HUES6 (cell line): ENCODE results near the gene CFAP74.

Experiments
- H3K27ac ChIP-seq: 2 replicates; pipeline ENCODE4 v1.7.0; 2013; ENCODE audit warnings: low read depth, mild to moderate bottlenecking, low read length, inconsistent platforms
- H3K27me3 ChIP-seq: 2 replicates; pipeline ENCODE4 v1.6.1; 2013; ENCODE audit warnings: low read length; ENCODE audit not compliant: control insufficient read depth, insufficient read depth
- H3K36me3 ChIP-seq: 2 replicates; pipeline ENCODE4 v1.6.1; 2013; ENCODE audit warnings: low read length; ENCODE audit not compliant: control insufficient read depth, insufficient read depth
- H3K4me1 ChIP-seq: 2 replicates; pipeline ENCODE4 v1.6.1; 2013; ENCODE audit warnings: low read length; ENCODE audit not compliant: control insufficient read depth, insufficient read depth
- H3K4me3 ChIP-seq: 2 replicates; pipeline ENCODE4 v1.5.1; 2013; ENCODE audit warnings: low read depth, low read length
- H3K9ac ChIP-seq: one replicate; pipeline ENCODE4 v1.6.1; 2013; ENCODE audit warnings: mild to moderate bottlenecking, low read length
- H3K9me3 ChIP-seq: 2 replicates; pipeline ENCODE4 v1.6.1; 2013; ENCODE audit warnings: low read depth, low read length; ENCODE audit not compliant: control insufficient read depth, insufficient read depth

Gene CFAP74

DNA sequence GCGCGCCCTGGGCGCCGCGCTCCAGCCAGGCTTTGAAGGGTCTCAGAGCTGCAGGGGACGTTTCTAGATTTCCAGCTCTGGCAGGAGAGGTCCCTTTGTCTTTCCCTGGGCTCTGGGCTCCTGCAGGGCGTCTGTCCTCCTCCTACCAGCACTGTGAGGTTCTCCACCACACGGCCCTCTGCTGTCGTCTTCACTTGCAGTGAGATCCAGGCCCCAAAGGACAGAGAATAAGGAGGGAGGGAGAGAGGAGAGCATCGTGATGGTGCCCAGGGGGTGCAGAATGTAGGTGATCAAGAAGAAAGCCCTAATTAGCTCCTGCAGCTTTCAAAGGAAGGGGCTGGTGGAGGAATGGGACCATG, 108.5 kb downstream of the CFAP74 start:
- Histone ChIP-seq H3K4me1 (peaks cover 31% of the 10 kb centered on the region), H3K4me3 (peak overlapping the region; percentile 41; the same call in 1 of the 2 replicates), H3K9me3 (no peaks in the 10 kb centered on the region), H3K27me3 (no peaks in the 10 kb centered on the region), H3K27ac (no peak overlapping the region), H3K36me3 (no peaks in the 10 kb centered on the region), H3K9ac (peak overlapping the region; percentile 40)

DNA sequence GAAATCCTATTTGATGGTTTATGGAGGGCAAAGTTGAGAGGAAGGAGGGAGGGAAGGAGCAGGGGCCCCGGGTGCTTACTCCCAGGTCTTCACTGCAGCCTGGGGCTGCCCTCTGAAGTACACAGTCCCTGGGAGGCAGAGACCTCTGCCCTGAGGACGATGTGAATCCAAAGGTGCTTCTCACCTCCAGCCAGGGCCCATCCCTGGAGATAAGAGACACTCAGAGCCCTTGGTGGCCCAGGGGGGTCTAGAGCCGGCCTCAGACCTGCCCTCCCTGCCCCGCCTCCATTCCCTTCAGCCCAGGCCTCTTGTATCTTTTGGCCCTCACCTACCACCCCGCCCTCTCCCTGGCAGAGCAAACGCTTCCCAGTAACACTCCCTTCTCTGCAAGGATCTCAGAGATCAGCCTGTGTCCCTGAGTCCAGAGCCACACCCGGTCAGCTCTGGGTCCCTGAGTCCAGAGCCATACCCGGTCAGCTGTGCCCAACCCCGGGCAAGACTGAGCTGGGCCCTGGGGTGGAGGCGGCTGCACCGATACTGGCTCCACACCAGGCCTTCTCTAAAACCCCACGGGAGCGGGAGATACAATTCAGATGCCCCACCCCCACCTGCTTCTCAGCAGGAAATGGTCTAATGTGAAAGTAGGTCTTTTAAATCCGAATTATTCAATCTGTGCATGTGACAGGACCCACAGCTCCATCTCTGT, 109.1 kb downstream of the CFAP74 start:
- Histone ChIP-seq H3K9me3 (no peaks in the 10 kb centered on the region), H3K4me1 (peaks cover 30% of the 10 kb centered on the region), H3K9ac (peak overlapping the region; percentile 40), H3K27ac (no peak overlapping the region), H3K36me3 (no peaks in the 10 kb centered on the region), H3K27me3 (no peaks in the 10 kb centered on the region), H3K4me3 (peak overlapping the region; percentile 41; the same call in 1 of the 2 replicates)

DNA sequence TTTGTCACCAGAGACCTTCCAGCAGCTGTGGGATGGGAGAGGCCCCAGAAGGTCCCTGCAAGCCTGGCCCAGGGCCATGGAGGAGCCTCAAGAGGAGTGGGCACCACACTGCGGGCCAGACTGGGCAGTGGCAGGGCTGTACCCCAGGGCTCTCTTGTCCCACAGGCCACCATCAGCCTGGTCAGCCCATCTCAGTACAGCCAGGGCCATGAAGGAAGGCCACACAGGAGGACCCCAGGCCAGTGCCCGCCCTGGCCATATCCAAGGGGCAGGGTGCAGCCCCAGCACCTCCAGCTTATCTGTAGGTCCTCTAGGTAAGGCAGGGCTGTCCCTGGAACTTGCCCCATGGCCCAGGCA, 109.6 kb downstream of the CFAP74 start:
- Histone ChIP-seq H3K27ac (no peak overlapping the region), H3K27me3 (no peaks in the 10 kb centered on the region), H3K9ac (no peak overlapping the region), H3K4me1 (peaks cover 26% of the 10 kb centered on the region), H3K4me3 (no peak overlapping the region), H3K9me3 (no peaks in the 10 kb centered on the region), H3K36me3 (no peaks in the 10 kb centered on the region)

DNA sequence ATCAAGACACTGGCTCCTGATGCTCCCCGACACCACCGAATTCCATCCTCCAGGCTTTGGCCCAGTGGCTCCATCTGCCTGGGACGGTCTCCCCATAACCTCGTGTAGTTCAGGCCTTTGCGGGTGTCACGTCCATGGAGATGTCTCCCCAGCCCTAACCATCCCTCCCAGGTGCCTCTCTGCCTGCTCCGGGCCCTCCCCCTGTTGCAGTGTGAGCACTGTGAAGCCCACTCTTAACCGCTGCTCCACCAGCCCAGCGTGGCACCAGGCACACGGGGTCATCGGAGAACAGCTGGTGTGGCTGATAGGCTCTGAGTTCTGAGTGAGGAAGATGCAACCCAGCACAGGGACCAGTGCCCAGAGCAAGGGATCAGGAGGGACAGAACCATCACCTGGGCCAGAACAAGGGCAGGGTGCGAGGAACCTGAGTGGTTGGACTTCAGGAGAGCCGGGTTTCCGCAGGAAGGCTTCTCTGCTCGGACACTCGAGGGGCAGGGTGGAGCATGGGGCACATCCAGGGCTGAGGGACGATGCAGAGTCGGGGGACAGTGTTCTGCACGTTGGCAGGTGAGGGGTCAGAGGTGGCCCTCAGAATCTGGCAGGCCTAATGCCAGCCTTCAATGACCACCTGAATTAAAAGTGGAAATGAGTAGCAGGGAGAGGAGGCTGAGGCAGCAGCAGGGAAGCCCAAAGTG, 110.1 kb downstream of the CFAP74 start:
- H3K4me3 ChIP-seq, result no peak overlapping the region
- H3K4me1 ChIP-seq, result peaks cover 28% of the 10 kb centered on the region
- no peaks in the 10 kb centered on the region for H3K36me3 ChIP-seq
- H3K9me3 ChIP-seq, result no peaks in the 10 kb centered on the region
- no peak overlapping the region for H3K27ac ChIP-seq
- no peak overlapping the region for H3K9ac ChIP-seq
- H3K27me3 ChIP-seq, result no peaks in the 10 kb centered on the region

DNA sequence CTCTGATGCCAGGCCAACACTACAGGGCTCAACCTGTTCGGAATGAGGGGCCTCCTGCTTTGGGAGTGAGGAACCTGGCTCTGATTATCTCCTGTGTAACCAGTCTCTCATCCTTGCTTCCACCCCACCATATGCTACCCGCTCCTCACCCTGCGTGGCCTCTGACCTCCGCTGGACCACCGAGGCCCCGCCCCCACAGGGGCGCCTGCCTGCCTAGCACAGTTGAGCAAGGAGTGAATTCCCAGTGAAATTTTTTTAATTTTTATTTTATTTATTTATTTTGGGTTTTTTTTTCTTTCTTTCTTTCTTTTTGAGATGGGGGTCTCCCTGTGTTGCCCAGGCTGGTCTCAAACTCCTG, 110.8 kb downstream of the CFAP74 start:
- Histone ChIP-seq H3K9ac (no peak overlapping the region), H3K27ac (no peak overlapping the region), H3K4me3 (no peak overlapping the region), H3K36me3 (peaks cover 3% of the 10 kb centered on the region; the same call in 1 of the 2 replicates), H3K4me1 (peaks cover 28% of the 10 kb centered on the region), H3K9me3 (no peaks in the 10 kb centered on the region), H3K27me3 (no peaks in the 10 kb centered on the region)

DNA sequence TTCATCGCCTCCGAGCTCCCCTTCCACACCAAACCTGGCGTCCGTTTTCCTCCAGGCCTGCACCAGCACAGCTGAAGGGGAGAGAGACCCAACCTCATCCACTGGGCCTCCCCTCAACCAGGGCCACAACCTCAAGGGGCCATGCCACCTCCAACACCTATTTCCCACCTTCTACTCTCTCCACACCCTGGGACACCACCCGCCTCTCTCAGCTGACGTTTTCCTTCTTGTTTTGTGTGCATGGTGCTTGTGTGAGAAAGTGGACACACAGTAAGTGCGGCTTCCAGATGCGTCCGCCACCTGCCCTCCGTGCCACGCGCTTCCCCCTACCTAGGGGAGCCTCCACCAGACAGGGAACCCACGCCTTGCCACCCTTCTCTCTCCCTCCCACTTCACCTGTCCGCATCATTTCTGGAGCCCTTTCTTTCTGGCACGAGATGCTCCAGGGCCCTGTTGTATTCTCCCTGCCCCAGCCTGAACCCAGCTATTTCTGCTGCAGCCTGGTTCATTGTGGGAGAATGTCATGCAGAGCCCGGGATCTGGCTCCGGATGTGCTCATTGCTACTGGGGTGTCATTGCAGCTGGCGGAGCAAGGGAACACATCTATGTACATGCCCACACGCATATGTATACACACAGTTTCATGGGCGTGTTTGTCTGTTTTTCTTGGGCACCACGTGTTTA, 111.4 kb downstream of the CFAP74 start:
- H3K27me3 ChIP-seq, result no peaks in the 10 kb centered on the region
- H3K4me1 ChIP-seq, result peaks cover 25% of the 10 kb centered on the region
- no peak overlapping the region for H3K27ac ChIP-seq
- peak overlapping the region; percentile 54 for H3K9ac ChIP-seq
- peak overlapping the region; percentile 95 for H3K4me3 ChIP-seq
- H3K9me3 ChIP-seq, result no peaks in the 10 kb centered on the region
- H3K36me3 ChIP-seq, result peaks cover 3% of the 10 kb centered on the region; the same call in 1 of the 2 replicates

DNA sequence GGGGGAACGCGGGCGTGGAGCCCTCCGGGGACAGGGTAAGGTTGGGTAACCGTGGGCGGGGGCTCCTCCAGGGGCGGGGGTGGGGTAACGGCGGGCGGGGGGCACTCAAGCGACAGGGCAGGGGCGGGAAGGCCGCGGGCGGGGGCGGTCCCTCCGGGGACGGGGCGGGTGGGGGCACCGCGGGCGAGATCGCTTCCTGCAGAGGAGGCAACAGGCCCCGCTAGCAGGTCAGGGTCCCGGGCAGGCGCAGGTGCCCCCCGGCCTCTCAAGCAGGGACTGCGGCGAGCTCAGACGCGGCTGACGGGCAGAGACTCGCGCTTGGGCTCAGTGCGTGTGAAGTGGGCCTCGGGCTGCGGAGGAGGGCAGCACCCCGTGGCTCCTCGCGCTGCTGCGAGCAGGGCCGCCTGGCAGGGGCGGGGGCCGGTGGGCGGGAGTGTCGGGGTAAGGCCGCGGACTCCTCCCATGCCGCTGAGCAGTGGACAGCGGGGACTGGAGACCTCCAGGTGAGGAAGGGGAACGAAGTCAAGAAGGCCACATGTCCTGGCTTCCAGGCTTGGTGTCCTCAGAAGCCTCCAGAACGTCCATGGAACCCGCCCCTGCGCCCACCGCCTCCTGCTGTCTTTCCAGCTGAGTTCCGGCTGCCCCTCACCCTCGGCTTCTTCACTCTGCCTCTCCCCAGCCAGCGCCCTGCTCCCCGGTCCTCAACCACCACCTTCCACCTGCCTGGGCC, 112.1 kb downstream of the CFAP74 start:
- H3K27me3 ChIP-seq, result no peaks in the 10 kb centered on the region
- peaks cover 3% of the 10 kb centered on the region; the same call in 1 of the 2 replicates for H3K36me3 ChIP-seq
- H3K4me1 ChIP-seq, result peaks cover 25% of the 10 kb centered on the region
- H3K9me3 ChIP-seq, result no peaks in the 10 kb centered on the region
- no peak overlapping the region; the same call in 1 of the 2 replicates for H3K27ac ChIP-seq
- peak overlapping the region; percentile 95 for H3K4me3 ChIP-seq
- peak overlapping the region; percentile 54 for H3K9ac ChIP-seq

DNA sequence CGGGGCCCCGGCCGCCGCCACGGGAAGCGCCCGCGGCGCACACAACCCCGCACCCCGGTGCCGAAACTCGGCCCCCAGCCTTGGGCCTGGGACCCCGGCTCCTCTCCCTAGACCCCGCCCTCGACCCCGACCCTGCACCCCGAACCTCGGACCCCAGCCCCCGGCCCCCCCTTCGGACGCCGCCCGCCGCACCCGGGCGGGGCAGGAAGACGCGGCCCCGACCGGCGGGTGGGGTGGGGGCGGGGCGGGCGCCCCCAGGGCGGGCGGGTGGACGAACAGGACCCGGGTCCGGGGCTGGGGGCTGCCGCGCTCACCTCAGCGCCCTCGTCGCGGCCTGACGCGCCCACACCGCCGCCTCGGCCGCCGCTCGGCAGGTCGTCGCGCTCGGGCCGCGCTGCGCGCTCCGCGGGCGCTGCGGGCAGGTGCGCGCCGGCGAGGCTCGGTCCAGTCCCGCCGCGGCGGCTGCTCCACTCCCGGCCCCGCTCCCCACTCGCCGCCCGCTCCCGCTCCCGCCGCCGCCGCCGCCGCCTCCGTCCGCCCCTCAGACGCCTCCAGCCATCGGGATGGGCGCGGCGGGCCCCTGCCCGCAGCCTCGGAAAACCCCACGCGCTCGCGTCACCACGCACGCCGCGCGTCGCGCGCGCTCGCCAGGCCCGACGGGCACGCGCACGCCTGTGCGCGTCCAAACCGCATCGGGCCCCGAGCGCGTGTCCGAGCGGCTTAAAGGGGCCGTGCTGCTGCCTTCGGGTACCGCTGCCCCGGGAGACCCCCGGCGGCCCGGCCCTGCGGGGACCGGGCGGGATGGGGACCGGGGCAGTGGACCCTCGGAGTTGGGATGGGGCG, 112.9 kb downstream of the CFAP74 start, which contains the start of gene GNB1:
Gene GNB1 (minus strand): TSS at position 582 of the 843 bp plus-strand sequence. CDS start 65,634 bp downstream, outside the sequence.
- H3K9ac ChIP-seq, result peak within 1 kb of the TSS; percentile 100
- peak within 1 kb of the TSS; percentile 95 for H3K4me3 ChIP-seq
- no peaks in the 10 kb centered on the region for H3K9me3 ChIP-seq
- peak within 1 kb of the TSS; percentile 98 for H3K27ac ChIP-seq
- peaks cover 25% of the 10 kb centered on the region for H3K4me1 ChIP-seq
- H3K27me3 ChIP-seq, result no peaks in the 10 kb centered on the region
- H3K36me3 ChIP-seq, result peaks cover 7% of the 10 kb centered on the region; the same call in 1 of the 2 replicates

DNA sequence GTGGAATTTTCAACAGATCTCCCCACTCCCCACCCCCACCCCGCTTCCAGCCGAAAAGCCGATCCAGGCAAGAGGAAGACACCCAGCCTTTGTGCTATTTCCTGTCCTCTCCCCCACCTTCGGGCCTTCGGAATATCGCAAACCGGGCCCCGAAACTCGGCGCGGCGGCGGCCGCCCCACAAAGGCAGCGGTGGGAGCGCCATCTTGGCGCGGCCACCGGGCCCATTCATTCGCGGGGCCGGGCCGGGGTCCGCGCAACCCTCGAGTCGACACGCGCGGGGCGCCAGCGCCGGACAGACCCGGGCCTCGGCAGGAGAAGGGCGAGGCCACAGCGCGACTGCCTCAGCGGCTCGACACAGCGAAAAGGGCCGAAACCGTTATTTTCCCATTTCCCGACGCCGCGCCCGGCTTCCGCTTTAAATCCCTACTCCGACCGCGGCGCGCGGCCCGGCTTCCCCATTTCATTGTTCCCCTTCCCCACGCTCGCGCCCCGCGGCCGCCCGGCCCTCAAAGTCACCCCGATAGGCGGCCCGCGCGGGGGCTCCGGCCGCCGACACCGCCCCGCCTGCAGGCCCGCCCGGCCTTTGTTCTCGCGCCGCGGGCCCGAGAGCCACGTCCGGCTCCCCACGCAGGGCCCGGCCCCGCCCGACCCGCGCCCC, 113.6 kb downstream of the CFAP74 start:
- peak overlapping the region; percentile 95 for H3K4me3 ChIP-seq
- no peaks in the 10 kb centered on the region for H3K27me3 ChIP-seq
- peaks cover 20% of the 10 kb centered on the region for H3K4me1 ChIP-seq
- peak overlapping the region; percentile 98 for H3K27ac ChIP-seq
- H3K9ac ChIP-seq, result peak overlapping the region; percentile 100
- H3K36me3 ChIP-seq, result peaks cover 7% of the 10 kb centered on the region; the same call in 1 of the 2 replicates
- H3K9me3 ChIP-seq, result no peaks in the 10 kb centered on the region
